ENCODE results near the gene CABLES1.

The CABLES1 gene

DNA sequence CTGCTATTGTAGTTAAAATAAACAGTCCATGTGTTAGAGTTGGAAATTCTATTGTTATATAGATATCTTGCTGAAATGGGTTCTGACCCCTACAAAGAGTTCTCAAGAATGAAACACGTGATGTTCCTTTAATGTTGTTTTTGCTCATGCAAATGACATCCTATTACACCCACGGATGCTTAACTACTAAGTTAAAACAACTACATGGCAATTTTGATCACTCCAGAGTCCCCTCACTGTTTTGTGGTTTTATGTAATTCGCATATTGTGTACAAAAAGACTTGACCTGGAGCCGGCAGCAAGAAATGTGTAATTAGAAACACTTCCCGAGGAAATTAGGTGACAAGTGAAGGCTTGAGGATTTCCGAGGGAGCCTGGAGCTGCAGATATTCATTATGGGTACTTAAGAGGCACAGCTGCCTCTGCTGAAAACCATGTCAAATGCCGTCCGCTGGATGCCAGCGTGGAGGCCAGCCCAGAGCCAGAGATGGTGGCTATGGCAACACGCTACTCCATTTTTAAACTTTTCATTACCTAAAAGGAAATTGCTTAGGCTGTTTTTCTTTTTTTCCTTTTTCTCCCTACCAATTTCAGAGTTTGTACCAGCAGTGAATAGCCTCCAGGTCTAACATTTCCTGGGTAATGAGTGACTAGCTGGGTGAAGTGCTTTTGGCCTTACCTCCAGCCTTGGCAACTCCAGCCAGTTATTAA lies 21.0 kb upstream of the CABLES1 start:
- no peak for DNase-seq

- no peak for DNase-seq
These were observed 20.4 kb upstream of the CABLES1 start for GRCh38 chr18:23114911-23115310.

DNA sequence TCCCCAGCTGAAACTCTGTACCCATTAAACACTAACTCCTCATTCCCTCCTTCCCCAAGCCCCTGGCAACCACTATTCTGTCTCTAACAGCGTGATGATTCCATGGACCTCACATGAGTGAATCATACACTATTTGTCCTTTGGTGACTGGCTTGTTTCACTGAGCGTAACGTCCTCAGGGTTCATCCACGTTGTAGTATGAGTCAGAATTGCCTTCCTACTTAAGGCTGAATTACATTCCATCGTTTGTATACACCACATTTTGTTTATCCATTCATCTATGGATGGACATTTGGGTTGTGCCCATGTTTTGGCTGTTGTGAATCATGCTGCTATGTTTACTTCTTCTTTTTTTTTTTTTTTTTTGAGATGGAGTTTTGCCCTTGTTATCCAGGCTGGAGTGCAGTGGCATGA lies 19.6 kb upstream of the CABLES1 start:
- no peak for DNase-seq

GRCh38 chr18:23121133-23121532 lies 14.2 kb upstream of the CABLES1 start:
- DNase-seq, result no peak

GRCh38 chr18:23122334-23123229 lies 12.7 kb upstream of the CABLES1 start:
- DNase-seq, result no peak

GRCh38 chr18:23126376-23127056 lies 8.8 kb upstream of the CABLES1 start:
- no peak for DNase-seq

DNA sequence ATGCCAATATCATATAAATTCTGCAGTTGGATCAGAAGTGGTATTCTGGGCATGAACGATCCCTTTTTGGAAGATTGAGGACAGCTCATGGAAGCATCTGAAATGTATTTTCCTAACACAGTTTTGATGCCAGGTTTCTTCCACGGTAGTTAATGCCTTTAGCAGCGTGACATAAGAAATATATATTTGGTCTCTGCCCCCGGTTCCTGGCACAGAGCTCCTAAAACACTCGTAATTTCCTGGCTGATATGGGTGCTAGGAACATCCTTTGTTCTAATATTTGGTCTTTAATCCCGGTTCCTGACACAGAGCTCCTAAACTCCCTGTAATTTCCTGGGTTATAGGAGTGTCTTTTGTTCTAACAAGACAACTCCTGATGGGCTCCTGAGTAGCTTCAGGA lies 8.2 kb upstream of the CABLES1 start:
- no peak for DNase-seq

- DNase-seq, result no peak
These were observed 5.8 kb upstream of the CABLES1 start for GRCh38 chr18:23129355-23130002.

DNA sequence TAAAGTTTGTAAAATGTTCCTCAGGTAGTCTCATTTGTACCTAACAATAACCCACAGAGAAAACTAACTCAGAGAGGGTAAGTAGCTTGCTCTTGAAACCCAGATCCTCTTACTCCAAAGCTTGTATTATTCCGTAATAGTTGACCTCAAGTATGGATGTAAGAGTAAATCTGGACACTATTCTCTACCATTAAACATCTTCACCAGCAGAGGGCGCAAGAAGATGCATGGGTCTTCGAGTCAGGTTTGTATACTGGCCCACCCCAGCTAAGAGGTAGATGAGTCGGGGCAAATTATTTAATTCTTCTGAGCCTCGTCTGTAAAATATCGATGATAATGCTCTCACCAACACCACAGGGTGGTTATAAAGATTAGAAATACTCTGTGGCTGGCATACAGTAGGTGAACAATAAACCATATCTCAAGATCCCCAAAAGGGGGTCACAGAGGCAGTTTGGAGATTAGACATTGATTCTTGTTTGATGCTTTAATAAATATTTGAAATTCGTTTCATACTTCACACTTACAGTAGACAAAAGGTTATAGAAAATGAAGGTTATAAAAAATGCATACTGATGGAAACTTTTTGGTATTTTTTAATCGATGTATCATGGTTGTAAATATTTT lies 3.5 kb upstream of the CABLES1 start:
- DNase-seq, result peak; percentile 63

DNA sequence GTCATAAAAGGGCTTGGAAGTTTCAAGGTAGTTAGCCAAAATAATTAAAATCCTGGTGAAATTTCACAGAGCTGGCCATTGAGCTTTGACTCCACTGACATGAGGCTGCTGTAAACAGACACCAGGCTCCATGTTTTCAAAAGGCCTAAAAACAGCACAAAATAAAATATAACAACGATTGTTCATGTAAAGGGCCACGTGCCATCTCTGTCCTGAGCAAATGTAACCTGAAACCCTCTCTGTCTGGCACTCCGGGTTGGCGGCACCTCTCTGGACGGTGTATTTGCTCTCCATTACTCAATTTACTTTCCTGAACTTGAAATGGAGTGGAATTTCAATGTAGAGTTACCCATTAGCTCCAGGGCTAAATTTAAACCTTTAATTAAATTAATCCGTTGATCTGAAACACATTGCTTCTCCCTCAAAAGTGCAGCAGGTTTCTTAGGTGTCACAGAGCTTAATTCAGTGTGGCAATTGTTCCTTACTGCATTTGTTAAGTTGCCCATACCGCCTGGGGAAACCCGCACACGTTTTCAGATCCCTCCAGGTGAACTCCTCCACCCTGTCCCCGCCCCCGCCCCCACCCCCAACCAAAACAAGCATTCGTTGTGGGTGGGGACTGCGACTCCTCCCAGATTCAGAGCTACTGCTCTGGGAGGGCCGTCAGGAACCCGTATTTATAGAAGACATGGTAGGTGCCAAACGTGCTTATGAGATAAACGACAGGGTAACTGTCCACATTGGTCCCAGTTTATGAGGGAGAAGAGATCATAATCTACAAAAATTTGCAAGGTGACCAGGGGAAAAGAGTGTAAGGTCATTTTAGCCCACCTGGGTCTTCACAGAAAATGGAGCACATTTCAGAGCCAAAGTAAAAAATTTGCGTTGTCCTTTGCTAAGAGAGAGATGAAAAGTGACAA lies 1.2 kb upstream of the CABLES1 start:
- DNase-seq, result peak; percentile 97

DNA sequence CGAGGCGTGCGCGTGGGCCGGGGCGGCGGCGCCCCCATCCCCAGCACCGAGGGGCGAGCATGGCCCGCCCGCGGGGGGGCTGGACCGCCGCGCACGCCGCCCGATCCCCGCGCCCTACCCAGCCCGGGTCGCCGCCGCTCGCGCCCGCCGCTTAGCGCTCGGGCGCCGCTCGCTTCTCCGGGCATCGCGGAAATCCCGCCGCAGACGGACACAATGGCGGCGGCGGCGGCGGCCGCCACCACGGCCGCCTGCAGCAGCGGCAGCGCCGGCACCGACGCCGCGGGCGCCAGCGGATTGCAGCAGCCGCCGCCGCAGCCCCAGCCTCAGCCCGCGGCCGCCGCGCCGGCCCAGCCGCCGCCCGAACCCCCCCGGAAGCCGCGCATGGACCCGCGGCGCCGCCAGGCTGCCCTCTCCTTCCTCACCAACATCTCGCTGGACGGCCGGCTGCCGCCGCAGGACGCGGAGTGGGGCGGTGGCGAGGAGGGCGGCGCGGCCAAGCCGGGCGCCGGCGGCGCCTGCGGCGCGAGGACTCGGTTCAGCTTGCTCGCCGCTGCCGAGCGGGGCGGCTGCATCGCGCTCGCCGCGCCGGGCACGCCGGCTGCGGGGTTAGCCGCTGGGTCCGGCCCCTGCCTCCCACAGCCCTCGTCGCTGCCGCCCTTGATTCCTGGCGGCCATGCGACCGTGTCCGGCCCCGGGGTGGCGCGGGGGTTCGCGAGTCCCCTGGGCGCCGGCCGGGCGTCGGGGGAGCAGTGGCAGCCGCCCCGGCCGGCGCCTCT lies 453 bp downstream of the CABLES1 start:
- DNase-seq, result peak; percentile 16

- no peak for DNase-seq
These were observed 1.2 kb downstream of the CABLES1 start for GRCh38 chr18:23136326-23137096.

GRCh38 chr18:23137097-23137635 lies 1.9 kb downstream of the CABLES1 start:
- peak; percentile 26 for DNase-seq

GRCh38 chr18:23137788-23138216 lies 2.5 kb downstream of the CABLES1 start:
- no peak for DNase-seq

DNA sequence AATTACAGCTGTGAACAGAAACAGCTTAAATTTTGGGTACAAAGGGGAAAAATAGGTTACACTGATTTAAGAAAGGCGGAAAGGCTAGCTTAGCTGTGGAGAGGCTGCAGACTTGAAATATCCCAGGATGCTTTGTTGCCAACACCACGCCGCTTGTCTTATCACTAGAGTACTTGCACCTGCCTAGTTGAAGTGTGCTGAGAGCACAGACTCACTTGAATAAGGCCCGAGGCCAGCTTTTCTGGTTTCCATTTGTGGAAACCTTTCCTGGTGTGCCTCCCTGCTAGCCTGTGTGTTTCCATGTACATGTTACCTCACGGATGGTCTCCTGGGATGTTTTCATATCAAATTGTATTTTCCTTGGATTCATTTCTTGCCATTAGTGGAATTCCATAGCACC lies 3.2 kb downstream of the CABLES1 start:
- DNase-seq, result peak; percentile 6

- DNase-seq, result no peak
These were observed 6.1 kb downstream of the CABLES1 start for GRCh38 chr18:23141104-23141999.

DNA sequence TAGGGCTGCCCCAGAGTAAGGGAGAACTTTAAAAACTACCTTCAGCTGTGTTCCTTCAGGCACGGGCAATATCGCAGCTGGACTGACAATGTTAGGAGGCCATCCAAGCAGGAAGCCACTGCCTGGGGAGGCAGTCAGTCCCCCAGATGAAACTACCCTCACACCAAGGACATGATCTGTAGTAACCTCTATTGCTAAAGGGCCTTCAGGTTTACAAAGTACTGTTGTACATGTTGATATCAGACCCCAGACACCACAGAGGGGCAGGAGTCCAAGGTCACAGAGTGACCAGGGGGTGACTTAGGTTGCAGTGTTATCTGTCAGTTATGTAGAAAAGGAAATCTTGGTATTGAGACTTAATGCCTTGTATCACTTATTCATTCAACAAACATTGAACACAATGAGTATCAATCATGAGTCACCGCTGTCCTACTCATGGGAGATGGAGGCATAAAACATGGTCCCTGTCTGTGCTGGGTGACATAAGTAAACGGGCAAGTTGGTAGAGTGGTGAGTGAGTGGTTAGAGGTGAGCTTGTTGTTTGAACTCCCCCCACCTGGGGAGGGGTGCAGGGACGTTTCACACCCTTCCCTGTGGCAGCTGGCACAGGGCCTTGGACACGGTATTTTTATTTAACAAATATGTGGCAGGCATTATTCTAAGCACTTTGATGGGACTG lies 7.1 kb downstream of the CABLES1 start:
- DNase-seq, result no peak

All from NCI-H748 treated with DMSO at 0.1 percent for 48 hours (cell line).